HCT116 (cell line): ENCODE results near the gene SPATA33. TPM values are rescaled to one million over a fixed set of nuclear protein-coding genes. Genes with fewer than 3 reads are reported as not detected.

Source experiments
- ATAC-seq: fragments of 200-7000 bp; cut with Tn5 transposase; 2 replicates; pipeline ENCODE4 v1.9.1; 2020; ENCODE audit warnings: mild to moderate bottlenecking, moderate library complexity
- BruUV-seq: library from RNA; stranded (reverse); fragments of 400-500 nt; replicated peaks from 2 replicates; lab custom pipeline; 2021; lab: Mats Ljungman, UMichigan
- CTCF ChIA-PET: fragments of 300-600 bp; sonication (Branson Sonifier 250); formaldehyde crosslinking; loops from one replicate; lab custom pipeline; 2021; ENCODE audit warnings: antibody characterized with exemption; lab: Charles Lee
- POLR2A ChIA-PET: fragments of 300-600, 350-600 bp; sonication (Branson Sonifier 250); formaldehyde crosslinking; loops from one replicate; lab custom pipeline; 2021; ENCODE audit warnings: antibody characterized with exemption; lab: Charles Lee
- RAD21 ChIA-PET, 2 experiments: fragments of 300-600 bp; sonication (Branson Sonifier 250); formaldehyde crosslinking; loops; one replicate each; lab custom pipeline; 2023; ENCODE audit warnings: low total read pairs in 2 of 2; ENCODE audit not compliant: uncharacterized antibody in 2 of 2, unreplicated experiment in 2 of 2, low non-redundant PET in 1 of 2; lab: Charles Lee
- DNase-seq: peaks from one replicate; pipeline ENCODE4 v3.0.0-alpha.2; 2010; ENCODE audit warnings: low read depth, low spot score
- H2AFZ ChIP-seq: fragments of 200-600 bp; shearing (Covaris generic), sonication (generic); 2 replicates; pipeline ENCODE4 v1.6.1; 2017; ENCODE audit warnings: low read depth, mixed run types, mixed read lengths, antibody characterized with exemption, low read length; ENCODE audit not compliant: poor library complexity, severe bottlenecking
- H3K27ac ChIP-seq: 2 replicates; pipeline ENCODE4 v1.5.1; 2012; ENCODE audit warnings: low read depth, low read length
- H3K27me3 ChIP-seq: fragments of 200-600 bp; sonication (generic); 2 replicates; pipeline ENCODE4 v1.6.1; 2016; ENCODE audit warnings: mixed run types, low read length, mixed read lengths; ENCODE audit not compliant: insufficient read depth
- H3K36me3 ChIP-seq, 2 experiments: fragments of 200-500 bp in 1 of 2; fragments of 200-600 bp in 1 of 2; sonication (Bioruptor generic) in 1 of 2; sonication (generic) in 1 of 2; 2 replicates each; pipeline versions ENCODE4 v1.5.1 to v1.6.1; 2014 to 2016; ENCODE audit warnings: low read length in 2 of 2, inconsistent platforms in 1 of 2, mixed read lengths in 1 of 2, mixed run types in 1 of 2; ENCODE audit not compliant: insufficient read depth in 2 of 2, control insufficient read depth in 1 of 2
- H3K4me1 ChIP-seq, 2 experiments: fragments of 200-600 bp in 1 of 2; sonication (generic) in 1 of 2; 2 replicates each; pipeline versions ENCODE4 v1.5.1 to v1.6.1; 2012 to 2017; ENCODE audit warnings: low read length in 2 of 2, inconsistent platforms in 1 of 2, mild to moderate bottlenecking in 1 of 2, mixed read lengths in 1 of 2, mixed run types in 1 of 2, moderate library complexity in 1 of 2; ENCODE audit not compliant: insufficient read depth in 2 of 2, control insufficient read depth in 1 of 2
- H3K4me2 ChIP-seq: fragments of 200-600 bp; sonication (generic); 2 replicates; pipeline ENCODE4 v1.6.1; 2017; ENCODE audit warnings: mixed run types, low read length, mixed read lengths
- H3K4me3 ChIP-seq, 2 experiments: fragments of 200-600 bp in 1 of 2; sonication (generic) in 1 of 2; replicated peaks in 1 of 2; 2 replicates each; pipeline ENCODE4 v1.5.1; 2011 to 2016; ENCODE audit warnings: low read length in 2 of 2, control low read depth in 1 of 2, low read depth in 1 of 2, mild to moderate bottlenecking in 1 of 2, mixed read lengths in 1 of 2, mixed run types in 1 of 2
- H3K79me2 ChIP-seq: fragments of 200-600 bp; sonication (generic); 2 replicates; pipeline ENCODE4 v1.6.1; 2017; ENCODE audit warnings: mild to moderate bottlenecking, mixed run types, low read length, moderate library complexity, mixed read lengths; ENCODE audit not compliant: insufficient read depth
- H3K9ac ChIP-seq: fragments of 200-600 bp; sonication (generic); 2 replicates; pipeline ENCODE4 v1.6.1; 2016; ENCODE audit warnings: low read length, mixed read lengths
- H3K9me2 ChIP-seq: fragments of 200-600 bp; sonication (generic), shearing (Covaris generic); 2 replicates; pipeline ENCODE4 v1.6.1; 2017; ENCODE audit warnings: mixed run types, mild to moderate bottlenecking, moderate library complexity; ENCODE audit not compliant: insufficient read depth
- H3K9me3 ChIP-seq, 2 experiments: fragments of 200-500 bp in 1 of 2; fragments of 200-600 bp in 1 of 2; sonication (Bioruptor generic) in 1 of 2; sonication (generic) in 1 of 2; 2 replicates each; pipeline ENCODE4 v1.6.1; 2014 to 2017; ENCODE audit warnings: low read length in 2 of 2, mixed read lengths in 2 of 2, inconsistent platforms in 1 of 2, low read depth in 1 of 2, mild to moderate bottlenecking in 1 of 2, mixed run types in 1 of 2, moderate library complexity in 1 of 2; ENCODE audit not compliant: control insufficient read depth in 1 of 2, insufficient read depth in 1 of 2
- H4K20me1 ChIP-seq: fragments of 200-600 bp; sonication (generic), shearing (Covaris generic); 2 replicates; pipeline ENCODE4 v1.6.1; 2017; ENCODE audit warnings: mixed run types, mild to moderate bottlenecking, moderate library complexity; ENCODE audit not compliant: insufficient read depth
- CEBPB ChIP-seq: IDR thresholded peaks from 2 replicates; pipeline ENCODE4 v1.6.1; 2012; ENCODE audit warnings: low read depth
- ELF1 ChIP-seq: IDR thresholded peaks from 2 replicates; pipeline ENCODE4 v1.6.1; 2012; ENCODE audit warnings: low read depth, borderline replicate concordance
- EZH2phosphoT487 ChIP-seq: fragments of 200-600 bp; IDR thresholded peaks from 2 replicates; pipeline ENCODE4 v1.6.1; 2018; ENCODE audit warnings: antibody characterized with exemption, borderline replicate concordance
- FOSL1 ChIP-seq: IDR thresholded peaks from 2 replicates; pipeline ENCODE4 v1.6.1; 2012; ENCODE audit warnings: low read depth
- JUND ChIP-seq: IDR thresholded peaks from 2 replicates; pipeline ENCODE4 v1.6.1; 2012
- POLR2AphosphoS5 ChIP-seq: IDR thresholded peaks from 2 replicates; pipeline ENCODE4 v1.6.1; 2011; ENCODE audit warnings: mild to moderate bottlenecking, low read depth, low read length, moderate library complexity
- RAD21 ChIP-seq: IDR thresholded peaks from 2 replicates; pipeline ENCODE4 v1.6.1; 2012; ENCODE audit warnings: low read depth, mild to moderate bottlenecking
- REST ChIP-seq: IDR thresholded peaks from 2 replicates; pipeline ENCODE4 v1.6.1; 2012; ENCODE audit warnings: low read depth
- SP1 ChIP-seq: IDR thresholded peaks from 2 replicates; pipeline ENCODE4 v1.6.1; 2012; ENCODE audit warnings: low read depth
- YY1 ChIP-seq: IDR thresholded peaks from 2 replicates; pipeline ENCODE4 v1.6.1; 2011; ENCODE audit warnings: low read length, low read depth, moderate library complexity, mild to moderate bottlenecking; ENCODE audit not compliant: insufficient replicate concordance; ENCODE audit errors: extremely low read depth
- ZFX ChIP-seq: fragments of 450-650 bp; IDR thresholded peaks from 2 replicates; pipeline ENCODE4 v1.6.1; 2017
- intact Hi-C: fragments of 100-400 bp; cut with micrococcal nuclease; formaldehyde crosslinking; loops from 2 replicates; pipeline ENCODE4 v1.10.0; 2022
- total RNA-seq: library from RNA; stranded (reverse); gene quantifications from one replicate; pipeline ENCODE4 v1.2.1, GENCODE V29; 2021; ENCODE audit not compliant: unreplicated experiment
- TF ChIP-seq, protein P1 (sequence below), 3 experiments: fragments of 200-600 bp in 1 of 3; sonication (generic) in 1 of 3; IDR thresholded peaks in 2 of 3; conservative IDR thresholded peaks in 1 of 3; 2 replicates each; pipeline ENCODE4 v1.5.1; 2012 to 2017; ENCODE audit warnings: low read depth in 2 of 3, low read length in 2 of 3, antibody characterized with exemption in 1 of 3, borderline replicate concordance in 1 of 3, control low read depth in 1 of 3, mild to moderate bottlenecking in 1 of 3, mixed read lengths in 1 of 3, mixed run types in 1 of 3, moderate library complexity in 1 of 3; ENCODE audit not compliant: insufficient read depth in 1 of 3
- TF ChIP-seq, protein P2 (sequence below): IDR thresholded peaks from 2 replicates; pipeline ENCODE4 v1.6.1; 2011; ENCODE audit warnings: mild to moderate bottlenecking, low read length, moderate library complexity; ENCODE audit not compliant: insufficient replicate concordance; ENCODE audit errors: extremely low read depth

Gene SPATA33
- total RNA-seq, 1 experiment from 2014 or later = 24.9 TPM

DNA sequence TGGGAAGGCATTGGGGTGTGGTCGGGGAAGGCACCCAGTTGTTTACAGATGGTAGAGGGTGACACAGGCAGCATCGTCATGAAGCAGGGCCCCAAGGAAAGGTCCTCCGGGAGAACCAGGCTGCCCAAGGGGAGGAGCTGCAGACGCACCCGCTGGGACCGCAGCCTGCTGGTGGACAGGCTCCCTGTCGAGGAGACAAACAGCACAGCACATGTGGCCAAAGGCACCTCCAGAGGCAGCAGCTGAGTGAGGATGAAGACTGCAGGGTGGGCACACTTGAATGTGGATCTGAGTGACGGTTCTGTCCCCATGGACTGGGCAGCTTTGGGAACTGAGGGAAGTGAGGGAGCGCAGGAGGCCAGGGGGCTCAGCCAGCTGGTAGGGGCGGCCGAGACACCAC lies 12.5 kb upstream of the SPATA33 start:
- H4K20me1 ChIP-seq = no peaks in the 10 kb centered on the region
- POLR2A ChIA-PET = no interaction called here
- no TSS peak for BruUV-seq
- no peak overlapping the region for H3K4me2 ChIP-seq
- H3K9ac ChIP-seq = no peak overlapping the region
- H3K4me3 ChIP-seq = no peak overlapping the region
- DNase-seq = no peak
- H3K36me3 ChIP-seq = peaks cover 16 to 26% of the 10 kb centered on the region in 2 experiments; a peak in 3 of 4 replicates
- CTCF ChIA-PET = no interaction called here
- no peaks in the 10 kb centered on the region for H3K27me3 ChIP-seq
- intact Hi-C loops = no loop called here
- no peak overlapping the region for H3K27ac ChIP-seq
- RAD21 ChIA-PET = no interaction called here
- TF ChIP-seq, protein P1, sequence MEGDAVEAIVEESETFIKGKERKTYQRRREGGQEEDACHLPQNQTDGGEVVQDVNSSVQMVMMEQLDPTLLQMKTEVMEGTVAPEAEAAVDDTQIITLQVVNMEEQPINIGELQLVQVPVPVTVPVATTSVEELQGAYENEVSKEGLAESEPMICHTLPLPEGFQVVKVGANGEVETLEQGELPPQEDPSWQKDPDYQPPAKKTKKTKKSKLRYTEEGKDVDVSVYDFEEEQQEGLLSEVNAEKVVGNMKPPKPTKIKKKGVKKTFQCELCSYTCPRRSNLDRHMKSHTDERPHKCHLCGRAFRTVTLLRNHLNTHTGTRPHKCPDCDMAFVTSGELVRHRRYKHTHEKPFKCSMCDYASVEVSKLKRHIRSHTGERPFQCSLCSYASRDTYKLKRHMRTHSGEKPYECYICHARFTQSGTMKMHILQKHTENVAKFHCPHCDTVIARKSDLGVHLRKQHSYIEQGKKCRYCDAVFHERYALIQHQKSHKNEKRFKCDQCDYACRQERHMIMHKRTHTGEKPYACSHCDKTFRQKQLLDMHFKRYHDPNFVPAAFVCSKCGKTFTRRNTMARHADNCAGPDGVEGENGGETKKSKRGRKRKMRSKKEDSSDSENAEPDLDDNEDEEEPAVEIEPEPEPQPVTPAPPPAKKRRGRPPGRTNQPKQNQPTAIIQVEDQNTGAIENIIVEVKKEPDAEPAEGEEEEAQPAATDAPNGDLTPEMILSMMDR (IDR thresholded peaks at IDR 0.05 in 2 of 3, conservative IDR thresholded peaks at IDR 0.05 in 1 of 3; ENCODE audit: borderline replicate concordance in 1 of 3, insufficient read depth in 1 of 3, low read depth in 2 of 3, low read length in 2 of 3) = no peak
- H2AFZ ChIP-seq = no peak overlapping the region
- peaks cover 8 to 26% of the 10 kb centered on the region in 2 experiments; a peak in 3 of 4 replicates for H3K4me1 ChIP-seq
- ATAC-seq = no peak
- no peaks in the 10 kb centered on the region for H3K9me3 ChIP-seq
- H3K9me2 ChIP-seq = no peaks in the 10 kb centered on the region
- H3K79me2 ChIP-seq = no peaks in the 10 kb centered on the region; the same call in 1 of the 2 replicates

GRCh38 chr16:89646270-89646669 lies 11.4 kb upstream of the SPATA33 start:
- Histone ChIP-seq H3K36me3 (peaks cover 16 to 28% of the 10 kb centered on the region in 2 experiments; a peak in 3 of 4 replicates), H3K27me3 (no peaks in the 10 kb centered on the region), H3K27ac (no peak overlapping the region; the same call in 1 of the 2 replicates), H3K9me3 (no peaks in the 10 kb centered on the region), H3K9ac (no peak overlapping the region), H3K4me2 (no peak overlapping the region), H3K4me1 (peaks cover 8 to 18% of the 10 kb centered on the region in 2 experiments; a peak in 3 of 4 replicates), H4K20me1 (no peaks in the 10 kb centered on the region), H3K79me2 (peaks cover 8% of the 10 kb centered on the region; the same call in 1 of the 2 replicates), H3K4me3 (no peak overlapping the region), H2AFZ (no peak overlapping the region), H3K9me2 (no peaks in the 10 kb centered on the region)
- ATAC-seq (no peak), DNase-seq (no peak)
- intact Hi-C loops = no loop called here
- ChIA-PET RAD21 (no interaction called here), CTCF (interaction anchor here (0.6 kb wide), 1 partner anchor 21 kb away, joined by 3 read pairs; no protein-coding TSS in a partner anchor), POLR2A (no interaction called here)
- BruUV-seq = no TSS peak
- TF ChIP-seq ELF1 = no peak
- TF ChIP-seq, protein P2, sequence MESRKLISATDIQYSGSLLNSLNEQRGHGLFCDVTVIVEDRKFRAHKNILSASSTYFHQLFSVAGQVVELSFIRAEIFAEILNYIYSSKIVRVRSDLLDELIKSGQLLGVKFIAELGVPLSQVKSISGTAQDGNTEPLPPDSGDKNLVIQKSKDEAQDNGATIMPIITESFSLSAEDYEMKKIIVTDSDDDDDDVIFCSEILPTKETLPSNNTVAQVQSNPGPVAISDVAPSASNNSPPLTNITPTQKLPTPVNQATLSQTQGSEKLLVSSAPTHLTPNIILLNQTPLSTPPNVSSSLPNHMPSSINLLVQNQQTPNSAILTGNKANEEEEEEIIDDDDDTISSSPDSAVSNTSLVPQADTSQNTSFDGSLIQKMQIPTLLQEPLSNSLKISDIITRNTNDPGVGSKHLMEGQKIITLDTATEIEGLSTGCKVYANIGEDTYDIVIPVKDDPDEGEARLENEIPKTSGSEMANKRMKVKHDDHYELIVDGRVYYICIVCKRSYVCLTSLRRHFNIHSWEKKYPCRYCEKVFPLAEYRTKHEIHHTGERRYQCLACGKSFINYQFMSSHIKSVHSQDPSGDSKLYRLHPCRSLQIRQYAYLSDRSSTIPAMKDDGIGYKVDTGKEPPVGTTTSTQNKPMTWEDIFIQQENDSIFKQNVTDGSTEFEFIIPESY = no peak
- TF ChIP-seq EZH2phosphoT487 = no peak
- TF ChIP-seq RAD21 = no peak
- no peak for TF ChIP-seq CEBPB
- no peak for TF ChIP-seq ZFX
- no peak for TF ChIP-seq FOSL1
- no peak for TF ChIP-seq SP1
- no peak for TF ChIP-seq REST
- TF ChIP-seq POLR2AphosphoS5 = no peak
- TF ChIP-seq YY1 = no peak
- no peak for TF ChIP-seq JUND
